EL (cell line): Measurements from ENCODE around the gene PARD3.
"Not testable (repeated sequence)": the region's sequence is repeated elsewhere in the genome, so short reads cannot be mapped to it uniquely, and the experiment has no call there.

ENCODE experiments used
- DNase-seq: peaks from one replicate; pipeline ENCODE4 v3.0.0-alpha.2; 2016

PARD3 gene

DNA sequence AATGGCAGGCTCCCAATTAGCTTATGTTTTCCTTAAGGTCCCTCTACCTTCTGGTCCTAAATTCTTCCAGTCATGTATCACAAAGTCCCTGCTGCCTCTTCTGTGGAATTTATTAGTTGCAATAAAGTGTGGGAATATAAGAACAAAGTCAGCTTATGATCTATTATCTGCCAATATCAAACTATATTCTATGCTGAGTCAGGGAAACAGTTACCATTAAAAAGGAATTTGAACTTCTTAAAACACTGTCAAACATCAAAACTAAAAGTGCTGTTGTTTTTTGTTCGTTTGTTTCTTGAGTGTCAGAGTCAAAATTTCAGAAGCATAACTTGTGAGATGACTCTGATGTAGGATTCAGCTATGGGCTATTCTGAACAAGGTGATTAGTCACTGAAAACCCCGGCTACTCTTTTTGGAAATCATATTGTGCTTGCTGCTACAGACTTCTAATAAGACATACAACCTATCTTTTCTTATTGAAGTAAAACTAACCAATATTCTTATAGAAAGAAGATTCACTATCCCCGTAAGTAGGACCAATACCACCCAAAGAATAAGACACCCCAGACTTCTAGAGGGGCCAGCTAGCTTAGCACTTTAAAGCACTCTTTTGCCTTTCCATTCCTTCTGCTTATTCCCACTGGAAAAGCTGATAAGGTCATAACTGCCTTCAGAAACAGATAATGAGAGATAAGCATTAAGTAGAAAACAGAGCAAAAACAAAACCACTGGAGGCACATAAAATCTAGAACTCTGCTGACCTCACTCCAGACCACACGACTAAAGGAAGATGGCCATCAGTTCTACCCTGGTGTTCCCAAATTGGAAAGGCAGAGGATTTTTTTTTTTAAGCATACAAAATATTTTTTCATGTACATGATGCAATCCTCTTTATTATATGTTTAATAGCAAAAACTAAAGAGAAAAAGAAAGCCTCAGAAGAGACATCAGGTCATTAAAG lies 370.6 kb downstream of the PARD3 start:
- no peak for DNase-seq

DNA sequence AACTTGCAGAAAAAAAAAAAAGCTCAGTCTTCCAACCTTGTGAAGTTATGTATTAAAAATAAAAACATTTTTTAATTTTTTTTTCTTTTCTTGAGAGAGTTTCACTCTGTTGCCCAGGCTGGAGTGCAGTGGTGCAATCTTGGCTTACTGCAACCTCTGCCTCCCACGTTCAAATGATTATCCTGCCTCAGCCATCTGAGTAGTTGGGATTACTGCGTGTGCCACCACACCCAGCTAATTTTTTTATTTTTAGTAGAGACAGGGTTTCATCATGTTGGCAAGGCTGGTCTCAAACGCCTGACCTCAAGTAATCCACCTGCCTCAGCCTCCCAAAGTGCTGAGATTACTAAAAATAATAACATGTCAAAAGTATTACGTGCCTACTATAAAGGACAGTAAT lies 375.7 kb downstream of the PARD3 start:
- DNase-seq, result not testable (repeated sequence)

DNA sequence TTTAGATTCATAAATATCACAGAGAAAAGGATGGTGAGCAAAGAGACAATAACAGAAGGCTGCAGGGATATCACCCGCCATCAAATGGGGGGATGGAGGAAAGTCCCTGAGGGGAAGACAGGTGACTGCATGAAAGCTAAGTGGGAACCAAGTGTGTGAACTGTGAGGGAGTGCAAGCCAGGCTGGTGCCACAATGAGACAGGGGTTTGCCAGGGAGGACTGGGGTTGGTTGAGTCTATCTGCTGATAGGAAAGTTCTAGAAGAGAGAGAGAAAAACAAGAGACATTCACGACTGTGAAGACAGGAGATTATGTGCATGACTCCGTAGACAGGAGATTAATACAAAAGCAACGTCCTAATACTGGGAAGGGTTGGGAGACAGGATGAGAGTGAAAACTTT lies 376.4 kb downstream of the PARD3 start:
- no peak for DNase-seq

DNA sequence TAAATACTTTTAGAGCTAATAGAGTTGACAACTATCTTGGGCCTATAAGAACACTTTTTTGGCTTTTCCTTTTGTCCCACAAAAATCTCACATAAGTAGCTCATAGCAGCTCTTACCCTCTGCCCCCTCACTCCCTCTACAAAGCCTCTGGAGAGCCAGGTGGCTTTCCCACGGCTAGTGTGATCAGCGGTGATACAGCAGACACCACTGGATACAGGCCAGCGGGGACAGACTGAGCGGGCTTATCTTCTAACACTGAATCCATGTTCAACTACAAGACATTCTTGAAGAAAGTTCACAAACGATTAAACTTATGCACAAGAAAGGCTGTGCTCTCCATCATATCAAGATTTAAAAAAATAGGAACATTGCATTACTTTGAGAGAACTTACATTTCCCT lies 377.2 kb downstream of the PARD3 start:
- DNase-seq, result no peak

DNA sequence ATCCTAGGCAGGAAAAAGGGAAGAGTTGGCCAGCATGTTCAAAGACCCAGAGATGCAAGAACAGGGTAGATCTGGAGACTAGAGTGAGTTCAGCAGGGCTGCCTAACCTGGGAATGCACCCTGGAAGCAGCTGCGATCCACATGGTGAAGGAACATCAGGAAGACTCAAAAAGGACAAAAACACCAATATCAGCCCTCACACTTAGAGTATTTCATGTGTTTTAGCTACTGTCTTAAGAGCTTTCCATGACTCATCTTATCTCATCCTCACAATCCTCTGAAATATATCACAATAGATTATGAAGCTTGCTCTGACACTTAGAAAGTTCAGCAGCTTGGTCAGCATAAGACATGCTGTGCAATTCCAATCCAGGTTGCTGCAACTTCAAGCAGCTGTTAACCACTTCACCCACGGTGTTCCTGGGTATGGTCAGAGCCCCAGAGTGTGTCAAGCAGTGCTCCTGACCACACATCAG lies 380.9 kb downstream of the PARD3 start:
- DNase-seq, result peak; percentile 70

DNA sequence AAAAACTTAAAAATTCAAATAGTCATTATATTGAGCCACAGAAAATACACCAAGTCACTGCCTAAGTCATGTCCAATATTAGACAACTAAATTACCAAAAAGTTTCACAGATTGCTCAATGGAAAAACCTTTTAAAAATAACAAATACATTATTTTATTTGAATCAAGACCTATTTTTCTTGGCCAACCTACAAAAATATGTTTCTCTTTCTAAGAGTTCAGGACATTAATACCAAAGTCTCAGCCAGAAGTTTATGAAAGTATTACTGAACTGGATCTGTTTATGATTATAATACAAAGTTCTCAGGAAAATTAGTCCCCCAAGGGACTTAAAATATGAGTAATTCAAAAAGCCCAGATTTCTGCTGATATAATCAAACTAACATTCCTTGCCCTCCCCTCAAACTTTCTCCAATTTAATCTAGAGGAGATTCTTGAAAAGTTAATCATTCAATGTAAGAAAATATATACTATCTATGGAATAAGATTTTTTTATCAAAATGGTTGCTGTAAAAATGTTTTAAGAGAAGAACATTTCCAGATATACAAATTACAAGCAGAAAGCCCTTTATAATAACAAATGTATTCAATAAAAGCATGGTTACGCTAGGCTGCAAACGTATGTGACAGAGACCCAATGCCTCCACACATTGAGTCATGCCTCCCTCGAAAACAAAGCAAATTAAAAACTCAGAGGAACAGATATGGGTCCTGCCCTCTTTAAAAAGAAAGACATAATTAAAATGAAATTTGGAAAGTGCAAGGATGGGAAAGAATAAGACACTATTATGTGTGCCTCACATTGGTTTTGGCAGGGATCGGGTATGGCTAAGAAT lies 381.6 kb downstream of the PARD3 start:
- peak; percentile 76 for DNase-seq

DNA sequence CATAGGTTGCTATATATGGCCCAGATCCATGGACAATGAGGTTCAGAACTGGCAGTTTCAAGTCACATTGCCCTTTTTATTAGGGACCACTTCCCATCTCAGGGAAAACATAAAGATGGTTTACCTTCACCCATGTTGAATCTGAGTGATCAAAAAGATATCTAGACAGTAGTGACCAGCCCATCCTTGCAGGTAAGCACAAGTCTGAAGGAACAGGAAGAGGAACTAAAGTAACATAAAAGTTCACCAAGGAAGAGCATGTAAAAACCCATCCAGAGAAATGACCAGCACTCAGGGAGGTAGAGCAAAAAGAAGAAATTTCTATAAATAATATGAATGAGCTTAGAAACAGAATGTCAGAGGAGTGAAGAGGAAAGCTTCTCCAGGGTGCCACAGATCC lies 382.5 kb downstream of the PARD3 start:
- DNase-seq, result no peak

DNA sequence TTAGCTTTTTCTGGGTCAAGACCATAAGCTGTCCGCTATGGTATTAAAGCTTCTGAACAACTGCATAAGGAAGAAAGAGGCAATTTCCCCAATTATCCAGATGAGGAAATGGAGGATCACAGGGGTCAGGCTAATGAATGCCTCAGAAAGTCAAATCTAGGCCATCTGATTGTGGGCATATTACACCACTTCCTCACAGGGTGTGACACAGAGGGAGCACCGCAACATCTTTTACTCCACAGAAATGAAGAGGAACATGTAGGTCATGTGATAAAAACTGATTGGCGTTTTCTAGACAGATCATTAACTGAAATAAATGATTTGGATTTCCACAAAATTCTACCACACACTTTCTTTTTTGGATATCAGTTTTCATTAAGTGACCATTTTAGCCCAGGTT lies 384.4 kb downstream of the PARD3 start:
- no peak for DNase-seq

DNA sequence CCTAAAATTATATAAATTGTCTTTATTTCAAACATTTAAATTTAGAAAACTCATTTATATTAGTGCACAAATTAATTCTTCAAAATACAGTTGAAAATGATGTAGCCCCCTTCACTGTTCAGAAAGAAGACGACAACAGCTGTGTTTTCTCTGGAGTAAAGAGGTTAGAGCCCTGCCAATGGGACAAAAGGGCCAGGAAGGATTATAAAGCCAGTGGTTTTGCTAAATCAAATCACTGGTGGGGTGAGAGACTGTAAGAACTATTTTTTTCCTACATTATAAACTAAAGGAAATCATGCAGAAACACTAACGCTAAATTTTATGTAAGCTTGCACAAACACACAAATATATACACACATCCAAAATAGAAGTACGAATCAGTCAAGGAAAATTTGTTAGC lies 386.6 kb downstream of the PARD3 start:
- DNase-seq, result no peak

DNA sequence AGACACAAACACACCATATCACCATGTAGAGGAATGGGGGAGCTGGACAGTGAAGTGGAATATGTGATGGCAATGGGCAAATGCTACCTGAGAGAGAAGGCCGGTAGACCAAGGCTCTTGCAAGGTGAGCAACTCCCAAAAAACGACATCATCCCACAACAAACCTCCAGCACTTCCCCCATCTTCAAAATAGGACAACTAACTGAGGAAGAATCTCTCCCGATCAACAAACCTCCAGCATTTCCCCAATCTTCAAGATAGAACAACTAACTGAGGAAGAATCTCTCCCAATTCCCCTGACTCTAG lies 387.2 kb downstream of the PARD3 start:
- DNase-seq, result no peak

DNA sequence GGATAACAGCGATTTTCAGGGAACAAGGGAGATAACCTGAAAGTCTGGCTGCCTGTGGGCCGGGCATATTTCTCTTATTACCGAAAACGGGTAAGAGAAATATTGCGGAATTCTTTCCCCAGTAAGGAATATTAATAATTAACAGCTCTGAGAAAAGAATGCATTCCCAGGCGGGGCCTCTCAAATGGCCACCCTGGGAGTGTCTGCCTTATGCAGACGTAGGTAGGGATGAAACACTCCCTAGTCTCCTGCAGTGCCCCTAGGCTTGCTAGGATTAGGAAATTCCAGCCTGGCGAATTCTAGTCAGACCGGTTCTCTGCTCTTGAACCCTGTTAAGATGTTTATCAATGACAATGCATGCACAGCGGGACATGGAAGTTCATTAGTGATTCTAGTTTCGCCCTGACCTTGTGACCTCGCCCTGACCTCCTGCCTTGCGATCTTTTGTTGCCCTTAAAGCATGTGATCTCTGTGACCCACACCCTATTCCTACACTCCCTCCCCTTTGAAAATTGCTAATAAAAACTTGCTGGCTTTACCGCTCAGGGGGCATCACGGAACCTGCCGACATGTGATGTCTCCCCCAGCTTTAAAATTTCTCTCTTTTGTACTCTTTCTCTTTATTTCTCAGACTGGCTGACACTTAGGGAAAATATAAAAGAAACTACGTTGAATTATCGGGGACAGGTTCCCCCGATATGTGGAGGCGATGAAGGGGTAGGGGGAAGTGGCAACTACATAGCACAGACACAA lies 387.8 kb downstream of the PARD3 start:
- not testable (repeated sequence) for DNase-seq

DNA sequence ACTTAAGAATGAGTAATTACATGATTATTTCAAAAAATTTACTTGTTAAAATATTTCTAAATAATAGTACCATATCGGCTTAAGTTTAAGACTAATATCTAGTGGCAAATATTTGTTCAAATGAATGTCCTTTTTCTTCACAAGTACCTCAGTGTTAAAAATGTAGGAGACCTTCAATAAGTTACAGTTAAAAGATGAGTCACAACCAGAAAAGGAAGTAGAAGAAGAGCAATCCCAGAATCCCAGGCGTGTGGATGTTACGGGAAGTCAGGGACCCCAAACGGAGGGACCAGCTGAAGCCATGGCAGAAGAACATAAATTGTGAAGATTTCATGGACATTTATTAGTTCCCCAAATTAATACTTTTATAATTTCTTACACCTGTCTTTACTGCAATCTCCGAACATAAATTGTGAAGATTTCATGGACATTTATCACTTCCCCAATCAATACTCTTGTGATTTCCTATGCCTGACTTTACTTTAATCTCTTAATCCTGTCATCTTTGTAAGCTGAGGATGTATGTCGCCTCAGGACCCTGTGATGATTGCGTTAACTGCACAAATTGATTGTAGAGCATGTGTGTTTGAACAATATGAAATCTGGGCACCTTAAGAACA lies 388.4 kb downstream of the PARD3 start:
- not testable (repeated sequence) for DNase-seq

DNA sequence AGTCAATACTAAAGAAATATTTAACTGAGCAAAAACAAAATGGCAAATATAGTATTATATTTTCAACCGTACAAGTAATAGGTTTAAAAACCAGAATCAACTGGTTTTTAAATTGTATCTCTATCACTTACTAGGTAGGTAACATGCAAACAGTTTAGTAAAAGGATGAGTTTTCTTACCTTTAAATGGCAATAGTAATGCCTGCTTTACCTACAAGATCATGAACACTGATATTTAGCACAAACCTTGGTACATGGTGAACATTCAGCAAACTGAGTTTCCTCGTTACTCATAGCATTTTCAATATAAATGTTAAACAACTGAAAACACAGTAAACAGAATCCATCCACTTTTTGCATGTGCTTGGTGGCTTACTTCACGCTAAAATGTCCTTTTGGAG lies 389.1 kb downstream of the PARD3 start:
- no peak for DNase-seq

DNA sequence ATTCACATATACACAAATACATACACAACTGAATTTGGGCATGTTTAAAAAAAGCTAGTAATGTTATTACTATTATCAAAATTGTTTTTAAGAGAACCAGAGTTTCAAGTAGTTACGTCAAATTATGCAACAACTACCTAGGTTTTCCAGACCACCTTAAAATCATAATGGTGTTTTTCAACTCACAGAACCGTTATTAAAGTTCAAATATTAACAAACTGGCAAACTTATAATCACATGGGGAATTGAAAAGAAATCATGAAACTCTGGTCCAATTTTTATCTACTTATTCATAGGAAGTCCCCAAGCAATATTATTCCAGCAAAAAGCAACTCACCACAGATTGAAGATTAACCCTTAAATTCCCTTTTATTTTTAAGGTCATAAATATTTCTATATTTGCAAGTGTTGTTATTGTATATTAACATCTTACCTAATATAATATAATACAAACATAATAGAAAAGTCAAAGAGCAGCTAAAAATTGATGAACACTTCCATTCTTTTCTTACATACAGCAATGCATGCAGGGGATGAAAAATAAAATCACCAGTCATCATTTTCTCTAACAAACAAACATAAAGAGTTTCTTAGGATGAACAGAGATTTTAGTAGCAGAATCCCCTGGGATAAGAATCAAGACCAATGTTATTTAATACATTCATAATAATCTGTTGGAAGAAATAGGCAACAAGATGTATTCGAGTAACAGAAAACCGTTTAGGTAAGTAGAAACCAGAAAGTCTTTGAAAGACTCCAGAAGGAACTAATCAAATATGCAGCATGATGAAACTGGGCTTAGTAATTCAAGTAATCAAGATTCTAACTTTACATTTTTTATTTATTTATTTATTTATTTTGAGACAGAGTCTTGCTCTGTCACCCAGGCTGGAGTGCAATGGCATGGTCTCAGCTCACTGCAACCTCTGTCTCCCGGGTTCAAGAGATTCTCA lies 391.1 kb downstream of the PARD3 start:
- DNase-seq, result no peak

DNA sequence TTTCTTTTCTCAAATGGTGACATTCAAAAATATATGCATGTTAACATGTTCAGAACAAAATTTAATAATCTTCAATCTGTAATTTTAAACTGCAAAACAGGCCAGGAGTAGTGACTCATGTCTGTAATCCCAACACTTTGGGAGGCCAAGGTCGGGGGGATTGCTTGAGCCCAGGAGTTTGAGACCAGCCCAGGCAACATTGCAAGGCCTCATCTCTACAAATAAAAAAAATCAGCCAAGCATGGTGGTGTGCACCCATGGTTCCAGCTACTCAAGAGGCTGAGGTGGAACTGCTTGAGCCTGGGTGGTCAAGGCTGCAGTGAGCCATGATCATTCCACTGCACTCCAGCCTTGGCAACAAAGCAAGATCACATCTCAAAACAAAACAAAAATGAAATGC lies 394.3 kb downstream of the PARD3 start:
- DNase-seq, result no peak

DNA sequence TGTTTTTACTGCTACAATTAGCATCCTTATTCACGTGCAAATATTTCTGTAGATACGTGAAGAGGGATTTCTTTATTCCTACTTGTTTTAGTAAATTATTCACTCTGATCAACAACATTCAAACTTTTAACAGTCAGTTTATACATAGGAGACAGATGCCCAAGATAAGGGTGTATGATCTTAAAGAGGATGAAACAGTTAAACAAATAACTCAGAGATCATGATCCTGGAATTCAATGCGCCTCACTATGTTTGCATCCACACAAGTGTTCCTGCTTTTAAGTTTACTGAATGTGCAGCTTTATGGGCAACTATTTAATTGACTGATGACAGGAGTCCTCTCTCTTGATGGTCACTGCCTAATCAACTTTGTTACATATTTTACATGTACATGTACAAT lies 394.8 kb downstream of the PARD3 start:
- no peak for DNase-seq

DNA sequence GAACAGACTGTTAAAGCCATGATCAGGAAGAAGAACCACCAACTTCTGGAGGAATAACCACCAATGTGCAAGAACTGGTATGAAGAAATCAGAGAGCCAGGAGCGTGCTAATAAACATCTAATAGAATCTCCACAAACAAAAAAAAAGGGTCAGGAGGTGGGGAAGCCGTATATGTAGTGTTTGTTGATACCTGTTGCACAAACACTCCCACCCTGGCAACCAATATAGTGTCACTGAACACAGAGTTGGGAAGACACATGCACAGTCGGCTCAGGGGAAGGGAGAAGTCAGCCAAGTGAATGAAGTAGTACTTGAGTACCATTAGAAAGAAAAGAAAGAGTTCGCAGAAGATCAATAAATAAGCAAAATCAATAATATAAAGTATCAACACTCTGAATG lies 400.1 kb downstream of the PARD3 start:
- no peak for DNase-seq

DNA sequence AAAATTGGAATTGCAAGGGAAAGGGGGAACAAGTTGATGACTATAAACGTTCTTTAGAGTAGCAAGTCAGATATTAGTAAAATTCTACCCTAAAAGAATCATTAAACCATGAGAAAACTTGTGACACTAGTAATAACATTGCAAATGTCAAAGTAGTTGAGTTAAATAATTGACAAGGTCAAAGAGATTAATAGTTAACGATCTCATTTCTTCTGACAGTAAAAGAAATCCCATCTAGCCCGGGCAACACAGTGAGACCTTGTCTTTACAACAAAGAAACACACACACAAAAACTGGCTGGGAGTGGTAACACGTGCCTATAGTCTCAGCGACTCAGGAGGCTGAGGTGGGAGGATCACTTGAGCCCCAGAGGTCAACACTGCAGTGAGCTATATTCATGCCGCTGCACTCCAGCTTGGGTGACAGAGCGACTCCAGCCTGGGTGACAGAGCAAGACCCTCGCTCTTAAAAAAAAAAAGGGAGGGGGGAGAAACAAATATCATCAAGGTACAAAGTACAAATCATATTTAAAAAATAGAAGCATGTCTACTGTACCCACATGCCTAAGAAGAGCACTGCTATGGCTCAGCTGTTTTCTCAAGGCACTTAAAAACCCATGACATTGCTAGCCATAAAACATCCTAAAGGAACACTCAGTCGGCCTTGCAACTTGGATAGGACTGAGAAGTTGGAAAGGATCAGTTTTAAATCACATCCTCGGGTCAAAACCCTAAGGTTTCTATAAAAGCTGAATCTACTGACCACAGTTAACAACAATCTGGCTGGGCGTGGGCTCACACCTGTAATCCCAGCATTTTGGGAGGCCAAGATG lies 401.1 kb downstream of the PARD3 start:
- DNase-seq, result no peak

DNA sequence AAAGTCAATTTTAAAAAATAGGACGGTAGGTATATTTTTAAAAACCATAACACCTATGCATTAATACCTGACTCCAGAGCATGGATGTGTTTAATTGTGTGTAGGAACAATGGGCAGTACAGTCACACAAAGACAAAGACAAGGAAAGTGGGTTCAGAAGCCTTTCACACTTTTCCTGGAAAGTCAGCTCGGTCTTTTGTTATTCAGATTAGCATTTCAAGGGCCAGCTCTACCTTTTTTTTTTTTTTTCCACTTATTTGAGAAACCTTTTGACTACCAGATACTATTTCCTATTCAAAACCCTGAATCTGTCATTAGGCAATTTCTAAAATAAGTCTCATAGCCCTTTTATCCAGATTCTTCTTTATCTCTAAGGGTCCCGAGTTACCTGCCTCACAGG lies 401.9 kb downstream of the PARD3 start:
- DNase-seq, result no peak

DNA sequence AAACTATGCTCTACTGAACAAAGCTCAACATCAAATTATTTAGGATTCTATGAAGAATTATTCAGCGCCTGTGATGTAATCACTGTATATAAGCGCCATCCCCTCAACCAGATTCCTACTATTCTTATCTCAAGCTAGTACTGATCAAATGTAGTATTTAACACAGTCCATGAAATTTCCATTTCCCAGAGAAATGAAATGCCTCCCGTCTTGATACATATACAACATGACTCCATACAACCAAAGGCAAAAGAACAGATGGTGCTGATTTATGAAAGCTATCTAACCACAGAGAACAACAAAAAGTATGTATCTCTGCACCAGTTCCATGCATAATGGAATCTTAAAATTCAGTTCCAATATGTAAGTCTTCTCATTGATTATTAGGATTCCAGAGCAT lies 406.1 kb downstream of the PARD3 start:
- no peak for DNase-seq

DNA sequence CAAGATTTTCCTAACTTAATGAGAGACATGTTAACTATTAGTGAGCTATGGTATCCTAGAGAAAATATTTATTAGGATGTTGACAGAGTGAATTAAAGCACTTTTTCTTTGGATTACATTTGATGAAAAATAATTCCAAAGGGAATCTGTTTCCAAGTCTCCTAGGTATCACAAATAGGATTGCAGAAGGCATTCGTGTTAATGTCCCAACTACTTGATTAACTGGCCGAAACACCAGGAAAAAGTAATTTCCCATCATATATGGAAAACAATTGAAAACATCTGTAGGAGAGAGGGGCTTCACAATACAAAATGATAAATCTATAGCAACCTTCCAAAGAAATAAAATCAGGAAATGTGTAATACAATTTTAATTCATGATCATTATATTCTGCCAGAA lies 406.7 kb downstream of the PARD3 start:
- no peak for DNase-seq
